T1000 (cell line): Measurements from ENCODE around the gene ZNF407.

Experiments used
- DNase-seq: peaks from one replicate; lab custom pipeline; 2025; ENCODE audit warnings: mixed read lengths; lab: John Stamatoyannopoulos, UW

ZNF407 gene

DNA sequence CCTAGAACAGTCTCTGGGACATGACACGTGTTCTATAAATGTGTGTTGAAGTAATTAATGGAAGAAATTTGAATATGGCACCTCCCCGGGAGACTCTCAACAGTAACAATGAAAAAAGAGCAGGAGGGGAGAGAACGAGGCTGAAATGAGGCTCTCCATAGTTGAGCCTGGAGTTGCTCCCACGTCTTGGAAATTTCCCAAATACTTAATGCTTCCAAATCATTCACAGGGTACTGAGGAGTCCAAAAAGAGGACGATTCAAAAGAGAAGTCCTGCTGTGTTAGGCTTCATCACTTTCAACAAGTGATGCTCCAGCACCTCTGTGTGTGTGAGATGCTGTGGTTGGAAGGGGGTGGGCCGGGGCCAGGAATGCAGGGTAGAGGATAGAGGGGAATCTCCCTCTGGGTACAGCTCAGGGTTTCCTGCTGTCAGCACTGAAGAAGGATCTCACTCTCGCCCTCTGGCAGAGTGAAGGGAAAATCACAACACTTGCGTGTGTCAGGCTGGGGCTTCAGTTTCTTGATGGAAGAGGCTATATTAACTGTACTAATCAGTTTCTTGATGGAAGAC is 18.1 kb upstream of the ZNF407 start:
- no peak for DNase-seq

DNA sequence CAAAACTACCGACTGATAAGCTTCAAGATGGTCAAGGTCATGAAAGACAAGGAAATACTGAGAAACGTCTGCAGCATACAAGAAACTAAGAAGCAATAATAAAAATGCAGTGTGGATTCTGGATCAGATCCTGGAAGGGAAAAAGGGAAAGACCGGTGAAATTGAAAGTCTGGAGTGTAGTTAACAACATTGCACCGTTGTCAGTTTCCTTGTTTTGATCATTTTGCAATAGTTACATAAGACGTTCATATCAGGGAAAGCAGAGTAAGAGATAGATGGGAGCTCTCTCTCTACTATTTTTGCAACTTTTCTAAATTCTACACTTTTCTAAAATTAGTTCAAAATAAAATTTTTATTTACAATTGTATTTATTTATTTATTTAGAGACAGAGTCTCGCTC is 15.0 kb upstream of the ZNF407 start:
- no peak for DNase-seq

DNA sequence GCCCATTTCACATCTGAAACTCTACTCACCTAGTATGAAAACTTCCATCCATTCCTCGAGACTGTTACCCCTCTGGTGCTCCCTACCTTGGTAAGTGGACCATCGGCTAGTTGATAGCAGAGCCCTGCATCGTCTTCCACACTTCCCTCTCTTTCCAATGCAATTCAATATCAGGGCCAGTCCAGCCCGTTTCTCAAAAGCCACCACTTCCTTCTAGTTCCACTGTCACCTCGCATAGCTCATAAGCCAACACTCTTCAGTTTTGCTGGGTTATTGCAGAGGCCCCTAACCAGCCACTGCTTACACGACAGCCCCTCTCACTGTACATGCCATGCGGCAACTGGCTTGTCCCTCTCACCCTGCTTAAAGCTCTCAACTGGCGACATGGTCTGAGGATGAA is 10.2 kb upstream of the ZNF407 start:
- DNase-seq, result no peak

DNA sequence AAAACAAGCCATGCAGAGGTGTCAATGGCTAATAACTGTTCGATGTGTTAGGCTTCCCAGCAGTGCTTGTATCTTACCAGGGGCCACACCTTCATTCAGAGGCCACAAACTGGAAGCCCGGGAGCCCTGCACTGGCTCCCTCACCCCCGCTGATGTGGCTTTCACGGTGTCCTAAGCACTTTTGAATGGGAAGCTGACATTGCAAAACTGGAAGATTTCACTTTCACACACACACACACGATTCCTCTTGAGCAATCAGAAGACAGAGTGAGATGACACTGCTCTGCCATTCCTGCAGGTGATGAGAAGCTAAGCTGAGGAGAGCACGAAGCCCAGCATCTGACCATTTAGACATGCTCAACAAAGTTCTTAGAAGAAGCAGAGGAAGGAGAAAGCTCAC is 8.6 kb upstream of the ZNF407 start:
- DNase-seq, result no peak

DNA sequence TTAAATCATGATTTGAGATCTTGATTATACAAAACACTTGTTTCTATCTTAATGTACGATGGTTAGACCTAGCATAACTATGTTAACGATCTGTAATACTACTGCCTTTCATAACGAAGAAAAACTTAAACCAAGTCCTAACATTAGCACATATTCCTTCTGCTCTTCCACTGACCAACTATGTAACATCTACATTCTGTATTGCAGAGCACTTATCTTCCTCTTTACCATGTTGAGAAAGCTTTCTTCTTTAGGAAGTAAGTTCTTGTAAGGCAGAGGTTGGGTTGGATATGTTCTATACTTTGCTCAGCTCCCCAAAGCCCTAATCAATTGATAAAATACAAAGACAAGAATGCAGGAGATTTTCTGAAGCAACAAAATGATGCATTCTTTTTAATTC is 7.9 kb upstream of the ZNF407 start:
- DNase-seq, result no peak

DNA sequence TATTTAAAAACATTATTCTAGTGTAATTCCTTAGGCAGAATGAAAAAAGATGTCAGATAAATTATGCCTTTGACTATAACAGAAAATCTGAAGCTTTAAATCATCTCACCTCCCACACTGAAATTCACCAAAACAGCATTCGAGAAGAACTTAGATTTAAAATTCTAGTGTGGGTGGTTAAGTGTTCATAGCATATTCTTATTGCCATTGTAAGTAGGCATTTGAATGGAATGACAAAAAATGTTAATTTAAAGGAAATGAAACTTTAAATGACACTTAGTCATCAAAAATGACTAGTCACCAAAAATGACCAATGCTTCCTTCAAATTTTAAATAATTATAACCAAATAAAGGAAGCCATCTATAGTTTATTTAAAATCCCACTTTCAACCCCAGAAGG is 7.0 kb upstream of the ZNF407 start:
- no peak for DNase-seq

DNA sequence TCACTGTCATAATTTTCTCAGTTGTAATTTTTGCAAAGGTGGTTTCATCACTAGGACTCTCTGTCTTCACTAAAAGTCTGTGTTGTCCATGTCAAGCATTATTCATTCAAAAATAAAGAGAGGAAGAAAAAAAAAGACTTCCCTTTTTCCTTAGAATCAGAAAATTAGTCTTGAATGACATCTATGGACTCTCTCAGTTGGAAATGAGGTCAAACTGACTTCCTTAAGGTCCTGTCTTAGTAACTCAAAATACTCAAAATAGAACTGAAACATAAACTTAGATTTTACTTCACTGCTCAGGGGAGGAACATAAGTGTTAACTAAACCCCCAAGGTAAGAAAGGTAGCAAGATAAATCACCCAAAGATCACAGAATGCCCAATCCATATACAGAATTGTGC is 2.2 kb upstream of the ZNF407 start:
- no peak for DNase-seq

DNA sequence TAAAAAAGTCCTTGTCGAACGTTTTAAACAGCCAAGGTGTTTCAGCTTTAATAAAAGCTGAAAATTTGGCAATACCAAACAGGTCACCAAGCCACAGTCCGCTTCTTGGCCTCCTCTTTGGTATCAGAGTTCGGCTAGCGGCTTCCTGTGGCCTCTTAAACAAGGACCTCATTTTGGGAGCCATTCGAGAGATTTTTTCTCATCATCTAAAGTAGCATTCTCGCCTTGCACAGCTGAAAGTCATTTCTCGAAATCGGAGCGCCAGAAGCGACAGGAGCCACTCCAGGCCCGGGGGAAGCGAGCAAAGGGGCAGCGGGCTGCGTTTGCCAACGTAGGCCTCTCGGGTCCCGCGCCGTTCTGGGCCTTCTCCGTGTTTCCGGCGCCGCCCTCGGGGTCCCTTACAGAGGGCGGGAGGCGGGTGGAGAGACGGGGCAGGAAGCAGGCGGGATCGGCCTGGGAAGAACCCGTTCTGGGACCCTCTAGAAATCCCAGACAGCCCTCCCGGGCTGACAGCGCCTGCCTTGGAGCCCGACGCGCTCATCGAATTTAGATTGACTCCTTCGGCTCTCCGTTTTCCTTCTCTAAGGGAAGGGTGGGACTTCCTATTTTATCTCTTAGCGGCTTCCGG is 522 bp upstream of the ZNF407 start:
- no peak for DNase-seq

DNA sequence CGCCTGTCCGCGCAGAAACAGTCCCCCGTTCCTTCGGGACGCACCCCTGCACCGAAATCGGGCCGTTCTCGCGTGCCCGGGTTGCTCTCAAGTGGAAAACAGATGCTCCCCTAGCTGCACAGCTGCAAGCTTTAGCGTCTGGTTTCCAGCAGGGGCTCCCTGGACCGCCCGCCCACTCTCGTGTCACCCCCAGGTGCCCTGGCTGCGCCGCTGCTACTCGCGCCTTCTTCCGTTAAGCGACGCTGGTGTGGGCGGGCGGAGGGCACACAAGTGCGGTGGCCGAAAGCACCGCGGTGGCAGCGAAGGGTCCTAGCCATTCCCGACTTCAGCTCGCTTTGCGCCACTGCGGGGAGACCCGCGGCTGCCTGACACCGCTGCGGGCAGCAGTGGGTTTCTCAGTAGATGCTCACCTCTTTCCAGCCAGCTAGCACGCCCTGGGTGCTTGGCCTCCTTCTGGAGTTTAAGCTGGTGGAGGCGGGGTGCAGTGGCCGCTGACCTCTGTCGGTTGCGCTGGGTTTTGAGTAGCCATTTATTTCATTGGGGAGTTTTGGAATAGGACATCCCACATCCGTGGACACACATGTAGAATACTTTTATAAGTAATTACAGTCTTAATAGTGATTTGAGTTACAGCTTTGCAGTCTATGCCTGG is 806 bp downstream of the ZNF407 start:
- DNase-seq, result no peak

DNA sequence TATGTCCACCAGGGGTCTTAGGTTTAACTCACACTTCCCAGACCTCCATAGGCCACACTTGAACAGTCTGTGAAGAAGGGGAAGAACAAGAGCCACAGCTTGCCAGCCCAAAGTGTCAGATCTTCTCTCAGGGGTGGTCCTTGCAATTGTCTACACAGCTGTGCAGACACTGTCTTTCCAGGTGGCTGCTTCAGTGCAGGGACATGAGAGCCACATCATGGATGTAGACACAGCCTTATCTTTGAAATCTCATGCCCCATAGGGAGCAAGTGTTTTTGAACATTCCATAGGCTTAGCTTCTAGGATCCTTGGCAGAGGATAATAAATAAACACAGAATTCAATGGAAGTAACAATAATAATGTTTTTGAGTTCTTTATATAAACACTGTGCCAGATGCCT is 6.7 kb downstream of the ZNF407 start:
- DNase-seq, result no peak

DNA sequence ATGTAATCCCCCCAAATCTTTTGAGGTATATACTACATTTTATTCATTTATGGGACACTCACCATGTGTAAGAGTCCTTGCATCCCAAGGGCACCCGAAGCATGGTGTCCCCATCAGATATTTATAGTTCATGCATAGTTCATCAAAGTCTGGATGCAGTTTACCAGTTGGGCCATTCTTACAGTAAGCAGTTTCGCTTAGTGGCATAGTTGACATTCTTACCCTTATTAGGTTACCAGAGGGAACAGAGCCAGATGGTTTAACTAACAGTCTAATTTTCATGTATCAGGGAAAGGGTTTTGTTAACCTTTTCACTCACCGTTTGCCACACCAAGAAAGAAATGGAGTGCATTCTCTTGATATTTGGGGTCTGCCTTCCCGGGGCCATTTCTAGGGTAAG is 7.1 kb downstream of the ZNF407 start:
- no peak for DNase-seq

DNA sequence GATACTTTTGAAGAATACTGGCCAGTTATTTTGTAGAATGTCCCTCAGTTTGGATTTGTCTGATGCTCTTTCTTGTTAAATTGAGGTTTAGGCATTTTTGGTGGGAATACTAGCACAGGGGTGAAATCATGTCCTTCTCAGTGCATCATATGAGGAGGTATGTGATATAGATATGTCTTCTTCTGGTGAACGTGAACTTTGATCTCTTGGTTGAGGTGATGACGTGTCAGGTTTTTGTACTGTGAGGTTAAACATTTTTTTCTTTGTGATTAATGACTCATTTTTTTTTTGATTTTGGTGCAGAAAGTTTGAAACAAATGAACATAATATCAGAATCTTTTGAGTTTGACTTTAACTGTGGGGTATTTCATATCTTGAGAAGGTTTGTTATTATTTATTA is 11.0 kb downstream of the ZNF407 start:
- DNase-seq, result no peak

DNA sequence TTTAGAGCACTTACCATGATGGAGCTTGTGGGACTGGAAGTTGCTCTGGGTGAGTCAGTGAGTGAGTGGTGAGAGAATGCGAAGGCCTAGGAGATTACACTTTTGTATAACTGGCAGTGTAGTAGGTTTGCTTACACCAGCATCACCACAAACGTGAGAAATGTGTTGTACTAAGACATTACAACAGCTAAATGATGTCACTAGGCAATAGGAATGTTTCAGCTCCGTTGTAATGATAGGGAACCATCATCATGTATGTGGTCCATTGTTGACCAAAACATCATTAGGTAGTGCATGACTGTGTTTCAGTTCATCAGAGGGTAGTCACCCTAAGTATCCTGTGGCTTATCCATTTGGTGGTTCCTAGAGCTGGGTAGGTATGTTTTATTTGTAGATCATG is 11.9 kb downstream of the ZNF407 start:
- DNase-seq, result no peak

DNA sequence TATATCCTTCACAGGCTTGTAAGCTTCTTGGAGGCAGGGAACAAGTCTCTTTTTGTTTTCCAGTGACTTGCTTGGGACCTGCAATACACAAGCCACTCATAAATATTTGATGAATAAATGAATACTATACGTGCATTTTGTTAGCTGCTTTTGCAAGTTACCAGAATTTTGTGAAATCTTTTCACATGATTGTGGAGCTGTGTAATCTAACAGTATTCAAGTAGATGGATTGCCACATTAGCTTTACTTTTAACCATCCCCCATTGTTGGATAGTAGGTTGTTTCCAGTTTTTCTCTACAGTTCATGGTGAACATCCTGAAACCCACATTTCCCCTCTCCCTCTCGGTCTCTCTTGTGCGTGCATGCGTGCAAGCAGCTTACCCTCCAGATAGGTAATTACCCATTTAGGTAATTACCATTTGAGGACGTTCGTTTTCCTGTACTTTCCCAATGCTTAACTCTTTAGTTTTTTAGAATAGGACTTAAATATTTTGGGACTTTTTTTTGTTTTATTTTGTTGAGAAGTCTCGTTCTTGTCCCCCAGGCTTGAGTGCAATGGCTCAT is 12.5 kb downstream of the ZNF407 start:
- no peak for DNase-seq

DNA sequence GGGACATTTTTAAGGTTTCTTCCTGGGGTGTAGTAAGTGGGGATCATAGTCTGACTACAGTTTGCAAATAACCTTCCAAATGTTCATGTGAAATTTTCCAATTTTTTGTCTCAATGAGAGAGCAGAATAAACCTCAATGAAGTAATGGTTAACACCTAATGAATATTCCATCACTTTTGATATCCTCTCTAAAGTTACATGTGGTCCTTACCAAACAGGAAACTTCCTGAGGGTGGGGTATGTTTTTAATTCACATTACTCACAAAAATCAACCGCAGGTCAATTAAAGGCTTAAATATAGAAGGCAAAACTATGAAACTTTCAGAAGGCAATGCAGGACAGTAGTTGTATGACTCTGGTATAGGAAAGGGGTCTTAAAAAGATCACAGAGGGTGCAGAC is 13.2 kb downstream of the ZNF407 start:
- DNase-seq, result no peak

DNA sequence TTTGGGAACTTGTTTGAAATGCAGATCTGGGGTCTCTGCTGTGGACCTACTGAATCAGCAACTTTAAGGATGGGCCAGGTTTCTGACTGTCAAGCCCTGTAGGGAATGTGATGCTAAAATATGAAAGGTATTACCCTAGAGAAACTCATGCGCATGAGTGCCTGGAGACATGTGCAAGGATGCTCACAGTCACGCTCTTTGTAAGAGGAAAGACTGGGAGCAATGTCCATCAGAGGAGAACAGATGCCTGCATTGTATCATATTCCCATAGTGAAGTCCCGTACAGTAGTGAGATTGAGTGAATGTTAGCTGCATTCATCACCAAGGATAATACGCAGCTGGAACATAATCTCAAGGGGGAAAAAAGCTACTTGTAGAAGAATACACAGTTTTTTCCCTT is 14.1 kb downstream of the ZNF407 start:
- no peak for DNase-seq

DNA sequence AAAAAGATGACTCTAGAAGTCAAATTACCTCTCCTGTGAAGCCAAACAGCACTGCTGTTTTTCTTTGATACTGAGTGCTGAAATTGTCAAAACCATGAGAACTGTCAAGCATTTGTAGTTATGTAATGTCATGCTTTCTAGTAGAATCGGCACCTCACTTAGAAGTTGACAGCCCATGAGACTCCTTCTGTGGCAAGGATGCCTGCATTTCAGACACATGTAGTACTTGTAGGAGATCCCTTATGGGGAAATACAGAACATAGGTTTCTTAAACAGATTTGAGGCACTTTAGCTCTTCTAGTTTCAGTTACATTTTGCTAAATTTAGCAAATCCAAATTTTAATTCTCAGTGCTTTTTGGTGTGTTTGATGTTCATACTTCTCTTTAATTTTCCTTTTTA is 15.7 kb downstream of the ZNF407 start:
- no peak for DNase-seq

DNA sequence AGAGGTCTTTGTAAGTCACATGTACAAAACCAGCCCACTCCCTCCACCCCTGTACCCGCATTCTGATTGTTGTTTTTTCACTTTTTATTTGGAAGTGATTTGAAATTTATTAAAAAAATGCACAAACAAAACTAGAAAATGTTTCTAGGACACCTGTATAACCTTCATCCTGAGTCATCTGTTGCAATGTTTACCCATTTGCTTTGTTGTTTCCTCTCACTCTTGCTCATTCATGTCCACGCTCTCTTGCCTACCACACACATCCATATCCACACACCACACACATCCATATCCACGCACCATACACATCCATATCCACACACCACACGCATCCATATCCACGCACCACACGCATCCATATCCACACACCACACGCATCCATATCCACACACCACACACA is 18.8 kb downstream of the ZNF407 start:
- no peak for DNase-seq

DNA sequence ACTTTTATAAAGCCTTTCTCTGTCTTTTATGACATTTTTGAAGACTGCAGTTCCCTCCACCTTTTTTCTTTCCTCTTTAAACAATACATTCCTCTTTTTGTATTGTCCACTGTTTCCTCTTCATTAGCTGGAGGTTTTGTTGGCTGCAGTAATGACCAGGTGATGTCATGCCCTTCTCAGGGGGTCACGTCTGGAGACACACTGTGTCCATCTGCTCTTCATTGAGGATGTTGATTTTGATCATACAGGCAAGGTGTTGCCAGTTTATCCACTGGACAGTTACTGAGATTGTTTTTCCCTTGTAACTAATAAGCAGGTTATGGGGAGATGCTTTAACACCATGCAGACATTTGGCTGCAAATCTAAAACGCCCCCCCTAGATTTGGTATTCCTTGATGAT is 19.8 kb downstream of the ZNF407 start:
- no peak for DNase-seq

DNA sequence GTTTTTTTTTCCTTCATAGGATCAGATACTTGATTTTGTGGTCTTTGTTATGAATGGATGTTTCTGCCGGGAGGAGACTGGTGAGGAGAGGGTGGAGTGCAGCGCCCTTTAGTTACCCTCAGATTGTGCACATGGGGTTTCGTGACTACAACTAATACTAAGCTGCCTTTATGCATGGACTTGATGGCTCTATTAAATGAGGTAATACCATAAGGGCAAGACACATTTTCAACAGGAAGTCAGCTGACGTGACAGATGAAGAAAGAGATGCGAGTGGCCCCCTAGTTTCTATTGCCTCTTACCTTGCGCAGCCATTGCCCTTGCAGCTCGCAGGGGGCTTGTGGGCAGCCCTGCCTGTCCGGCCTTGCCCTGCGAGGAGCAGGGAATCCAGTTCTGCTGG is 24.4 kb downstream of the ZNF407 start:
- no peak for DNase-seq

DNA sequence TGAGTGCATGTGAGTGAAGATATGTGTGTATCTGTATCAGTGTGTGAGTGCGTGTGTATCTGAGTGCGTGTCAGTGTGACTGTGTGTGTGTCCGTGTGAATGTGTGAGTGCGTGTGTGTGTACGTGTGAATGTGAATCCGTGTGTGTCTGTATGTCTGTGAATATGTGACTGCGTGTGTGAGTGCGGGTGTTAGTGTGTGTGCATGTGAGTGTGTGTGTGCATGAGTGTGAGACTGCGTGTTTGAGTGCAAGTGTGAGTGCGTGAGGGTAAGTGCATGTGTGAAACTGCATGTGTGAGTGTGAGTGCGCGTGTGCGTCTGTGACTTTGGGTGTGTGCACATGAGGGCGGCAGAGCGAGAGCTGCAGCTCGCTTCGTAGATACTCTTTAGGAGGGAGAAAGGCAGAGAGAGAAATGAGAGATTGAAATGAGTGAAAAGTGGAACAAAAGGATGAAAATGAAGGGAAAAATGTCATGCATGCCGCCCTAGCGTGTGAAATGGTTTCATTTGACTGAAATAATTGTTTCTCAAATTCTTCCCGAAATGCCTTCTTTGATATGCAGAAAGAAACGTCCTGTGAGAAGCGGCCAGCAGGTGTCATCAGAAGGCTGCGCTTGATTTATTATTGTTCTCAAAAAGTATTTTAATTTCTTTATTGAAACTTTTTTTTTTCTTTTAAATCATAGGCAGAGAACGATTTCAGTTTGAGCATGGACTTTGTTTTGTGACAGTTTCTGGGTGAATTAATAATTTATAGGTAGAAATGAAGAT is 25.6 kb downstream of the ZNF407 start:
- no peak for DNase-seq

DNA sequence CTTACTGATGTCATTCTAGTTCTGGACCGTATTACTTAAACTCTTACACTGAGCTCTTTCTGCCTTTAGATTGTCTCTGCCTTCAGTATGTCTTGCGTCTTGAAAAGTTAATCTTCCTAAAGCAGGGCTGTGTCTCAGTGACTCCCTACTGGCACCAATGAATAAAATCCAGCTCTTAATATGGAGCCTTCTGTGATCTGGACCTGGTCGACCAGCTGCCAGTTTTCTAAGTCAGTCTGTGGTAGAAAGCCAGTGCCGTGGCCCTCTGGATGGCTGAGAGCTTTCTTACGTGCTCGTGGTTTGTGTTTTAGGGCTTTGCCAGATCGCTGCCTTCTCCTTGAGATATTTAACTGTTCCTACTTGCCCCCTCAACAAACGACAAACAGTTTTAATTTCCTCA is 26.8 kb downstream of the ZNF407 start:
- no peak for DNase-seq

DNA sequence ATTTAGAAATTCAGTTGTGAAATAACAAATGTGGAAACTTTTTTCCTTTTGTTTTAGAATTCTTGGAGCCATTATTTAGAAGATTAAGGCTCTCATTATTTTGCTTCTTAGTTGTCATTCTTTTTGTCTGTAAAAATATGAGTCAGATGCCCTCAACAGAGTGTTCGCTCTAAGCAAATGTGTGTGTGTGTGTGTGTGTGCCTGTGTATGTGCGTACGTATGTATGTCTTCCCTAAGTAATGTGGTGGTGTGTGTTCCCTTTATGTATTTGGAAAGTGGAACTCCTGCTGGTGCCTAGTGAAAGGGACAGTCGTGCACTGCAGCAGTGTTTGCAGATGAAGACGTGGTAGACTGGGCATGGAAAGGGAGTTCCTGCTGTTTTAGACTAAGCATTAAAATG is 27.5 kb downstream of the ZNF407 start:
- DNase-seq, result no peak
